Left lung (tissue), 10 donors: ENCODE results near the gene TWNK. TPM values are rescaled to one million over a fixed set of nuclear protein-coding genes. Genes with fewer than 3 reads are reported as not detected.

ENCODE experiments used
- ATAC-seq: fragments of 200-7000 bp; cut with Tn5 transposase; one replicate; pipeline ENCODE4 v1.9.1; 2020; ENCODE audit warnings: moderate library complexity
- DNase-seq, 4 donors: peaks; one replicate each; pipeline ENCODE4 v3.0.0-alpha.2; 2013 to 2020
- H3K27ac ChIP-seq, 2 donors: fragments of 200-600 bp; sonication (generic) in 1 of 2; one replicate each; pipeline versions ENCODE4 v1.5.0 to v1.8.0; 2020 to 2021
- H3K27me3 ChIP-seq, 2 donors: fragments of 200-600 bp; sonication (generic) in 1 of 2; one replicate each; pipeline versions ENCODE4 v1.5.0 to v1.8.0; 2020 to 2021
- H3K36me3 ChIP-seq, 2 donors: fragments of 200-600 bp; sonication (generic) in 1 of 2; one replicate each; pipeline versions ENCODE4 v1.5.0 to v1.8.0; 2020 to 2021
- H3K4me1 ChIP-seq, 2 donors: fragments of 200-600 bp; one replicate each; pipeline ENCODE4 v1.8.0; 2021
- H3K4me3 ChIP-seq, 2 donors: fragments of 200-600 bp; sonication (generic) in 1 of 2; one replicate each; pipeline versions ENCODE4 v1.5.0 to v1.8.0; 2020 to 2021; ENCODE audit warnings: mild to moderate bottlenecking in 1 of 2
- H3K9me3 ChIP-seq, 2 donors: fragments of 200-600 bp; sonication (generic) in 1 of 2; one replicate each; pipeline versions ENCODE4 v1.5.0 to v1.8.0; 2020 to 2021
- intact Hi-C, 2 donors: fragments of 100-400 bp; cut with DNase I; formaldehyde crosslinking; loops; one replicate each; pipeline versions ENCODE4 v1.11.2 to v1.14.2; 2022
- polyA plus RNA-seq, 6 donors: library from polyadenylated mRNA; unstranded; fragments of 120-200 nt; gene quantifications; one replicate each; pipeline ENCODE4 v1.2.1, GENCODE V29; 2013; ENCODE audit not compliant: insufficient read length in 6 of 6
- total RNA-seq, 2 donors: library from RNA; stranded (reverse); fragmentation: NEBNext Ultra II Directional; extraction: Animal tissue kit (Norgen Biotek cat#: 25700); gene quantifications; one replicate each; pipeline ENCODE4 v1.2.1, GENCODE V29; 2021
- TF ChIP-seq, protein P1 (sequence below), 2 donors: fragments of 200-600 bp; sonication (generic) in 1 of 2; IDR thresholded peaks; one replicate each; pipeline versions ENCODE4 v1.5.0 to v1.8.0; 2021; ENCODE audit warnings: antibody characterized with exemption in 2 of 2
- donor health status: DM: no; HTN: yes; CAD: no.
- donor health status: DM: no; HTN: no; CAD: no.

TWNK gene
- total and polyA plus RNA-seq, 8 donors: 3.4 to 12.5 (median 10.3) TPM

GRCh38 chr10:100969187-100970075 lies 17.9 kb upstream of the TWNK start, which contains the start of gene SEMA4G:
Gene SEMA4G (plus strand): TSS chr10:100969504. CDS start chr10:100972913, 3,409 bp downstream.
- Histone ChIP-seq H3K36me3 (peaks cover 0 to 12% of the 10 kb centered on the region in 2 donors), H3K27ac (no peak within 1 kb of the TSS), H3K4me3 (peak within 1 kb of the TSS; percentile 54 to 61), H3K9me3 (no peaks in the 10 kb centered on the region), H3K27me3 (peaks cover 0 to 15% of the 10 kb centered on the region in 2 donors), H3K4me1 (peaks cover 5 to 15% of the 10 kb centered on the region in 2 donors)
- TF ChIP-seq, protein P1, sequence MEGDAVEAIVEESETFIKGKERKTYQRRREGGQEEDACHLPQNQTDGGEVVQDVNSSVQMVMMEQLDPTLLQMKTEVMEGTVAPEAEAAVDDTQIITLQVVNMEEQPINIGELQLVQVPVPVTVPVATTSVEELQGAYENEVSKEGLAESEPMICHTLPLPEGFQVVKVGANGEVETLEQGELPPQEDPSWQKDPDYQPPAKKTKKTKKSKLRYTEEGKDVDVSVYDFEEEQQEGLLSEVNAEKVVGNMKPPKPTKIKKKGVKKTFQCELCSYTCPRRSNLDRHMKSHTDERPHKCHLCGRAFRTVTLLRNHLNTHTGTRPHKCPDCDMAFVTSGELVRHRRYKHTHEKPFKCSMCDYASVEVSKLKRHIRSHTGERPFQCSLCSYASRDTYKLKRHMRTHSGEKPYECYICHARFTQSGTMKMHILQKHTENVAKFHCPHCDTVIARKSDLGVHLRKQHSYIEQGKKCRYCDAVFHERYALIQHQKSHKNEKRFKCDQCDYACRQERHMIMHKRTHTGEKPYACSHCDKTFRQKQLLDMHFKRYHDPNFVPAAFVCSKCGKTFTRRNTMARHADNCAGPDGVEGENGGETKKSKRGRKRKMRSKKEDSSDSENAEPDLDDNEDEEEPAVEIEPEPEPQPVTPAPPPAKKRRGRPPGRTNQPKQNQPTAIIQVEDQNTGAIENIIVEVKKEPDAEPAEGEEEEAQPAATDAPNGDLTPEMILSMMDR (IDR thresholded peaks at IDR 0.05): peak; percentile 37 to 64
- DNase-seq: peak in 3 of 4 donors; percentile 42 to 83 (median 49)
- intact Hi-C loops: no loop called here
- peak; percentile 81 for ATAC-seq

GRCh38 chr10:100970076-100970913 lies 17.0 kb upstream of the TWNK start:
- ATAC-seq (peak; percentile 69), DNase-seq (peak in 1 of 4 donors; percentile 25)
- peaks cover 0 to 15% of the 10 kb centered on the region in 2 donors for H3K27me3 ChIP-seq
- peaks cover 5 to 15% of the 10 kb centered on the region in 2 donors for H3K4me1 ChIP-seq
- TF ChIP-seq, protein P1 (IDR thresholded peaks at IDR 0.05): no peak
- peak overlapping the region; percentile 54 to 61 for H3K4me3 ChIP-seq
- H3K9me3 ChIP-seq: no peaks in the 10 kb centered on the region
- H3K36me3 ChIP-seq: peaks cover 0 to 12% of the 10 kb centered on the region in 2 donors
- no peak overlapping the region for H3K27ac ChIP-seq
- intact Hi-C loops: no loop called here

GRCh38 chr10:100970914-100971811 lies 16.2 kb upstream of the TWNK start:
- DNase-seq (no peak), ATAC-seq (peak; percentile 59)
- H3K4me1 ChIP-seq: peaks cover 5 to 15% of the 10 kb centered on the region in 2 donors
- H3K9me3 ChIP-seq: no peaks in the 10 kb centered on the region
- intact Hi-C loops: no loop called here
- H3K27me3 ChIP-seq: peaks cover 0 to 15% of the 10 kb centered on the region in 2 donors
- H3K36me3 ChIP-seq: peaks cover 0 to 6% of the 10 kb centered on the region in 2 donors
- no peak overlapping the region for H3K27ac ChIP-seq
- no peak overlapping the region for H3K4me3 ChIP-seq
- TF ChIP-seq, protein P1 (IDR thresholded peaks at IDR 0.05): no peak

- H3K36me3 ChIP-seq: no peaks in the 10 kb centered on the region
- H3K4me3 ChIP-seq: no peak overlapping the region
- H3K27ac ChIP-seq: no peak overlapping the region
- H3K4me1 ChIP-seq: peaks cover 5 to 15% of the 10 kb centered on the region in 2 donors
- no peaks in the 10 kb centered on the region for H3K9me3 ChIP-seq
- intact Hi-C loops: no loop called here
- ATAC-seq (no peak), DNase-seq (no peak)
- H3K27me3 ChIP-seq: peaks cover 0 to 15% of the 10 kb centered on the region in 2 donors
- TF ChIP-seq, protein P1 (IDR thresholded peaks at IDR 0.05): no peak
Observed at GRCh38 chr10:100972115-100972903, 15.0 kb upstream of the TWNK start.
